Measurements from ENCODE around the gene TNFAIP1.
"Not testable (repeated sequence)": the region's sequence is repeated elsewhere in the genome, so short reads cannot be mapped to it uniquely, and the experiment has no call there.

TNFAIP1 gene

GRCh38 chr17:28291780-28292330, 43.7 kb upstream of the TNFAIP1 start:
- H3K27ac ChIP-seq (ENCODE audit: low read length): no peak overlapping the region
- H3K9ac ChIP-seq (ENCODE audit: low read depth, low read length): no peak overlapping the region
- H4K20me1 ChIP-seq (ENCODE audit: insufficient read depth, low read length): no peaks in the 10 kb centered on the region
- H2AFZ ChIP-seq (ENCODE audit: low read depth, low read length): no peak overlapping the region
- H3K9me3 ChIP-seq (ENCODE audit: insufficient read depth, low read length, severe bottlenecking): no peaks in the 10 kb centered on the region
- no peaks in the 10 kb centered on the region for H3K4me1 ChIP-seq (ENCODE audit: insufficient read depth, low read length)
- H3K4me2 ChIP-seq (ENCODE audit: insufficient read depth, low read length): no peak overlapping the region
- H3K4me3 ChIP-seq (ENCODE audit: low read depth in 1 of 2, low read length in 2 of 2): no peak overlapping the region
- ATAC-seq (ENCODE audit: insufficient read depth, low read depth) (no peak), DNase-seq (no peak)
- no peaks in the 10 kb centered on the region for H3K79me2 ChIP-seq (ENCODE audit: insufficient read depth, low read length)
- TF ChIP-seq EZH2 (IDR thresholded peaks at IDR 0.05; ENCODE audit: borderline replicate concordance, low read depth, low read length, severe bottlenecking) (no peak), CTCF (IDR thresholded peaks at IDR 0.05; ENCODE audit: borderline replicate concordance, extremely low read depth, low read length, poor library complexity, severe bottlenecking) (no peak)
- peaks cover 17% of the 10 kb centered on the region for H3K27me3 ChIP-seq (ENCODE audit: insufficient read depth, low read length, poor library complexity)
- no peaks in the 10 kb centered on the region for H3K36me3 ChIP-seq (ENCODE audit: insufficient read depth, low read length)

- H2AFZ ChIP-seq (ENCODE audit: low read depth, low read length); H3K4me1 ChIP-seq (ENCODE audit: insufficient read depth, low read length); H3K9ac ChIP-seq (ENCODE audit: low read depth, low read length); H4K20me1 ChIP-seq (ENCODE audit: insufficient read depth, low read length); DNase-seq; H3K9me3 ChIP-seq (ENCODE audit: insufficient read depth, low read length, severe bottlenecking); H3K4me2 ChIP-seq (ENCODE audit: insufficient read depth, low read length); H3K36me3 ChIP-seq (ENCODE audit: insufficient read depth, low read length); H3K27ac ChIP-seq (ENCODE audit: low read length); ATAC-seq (ENCODE audit: insufficient read depth, low read depth); H3K4me3 ChIP-seq (ENCODE audit: low read depth in 1 of 2, low read length in 2 of 2); H3K79me2 ChIP-seq (ENCODE audit: insufficient read depth, low read length): not testable (repeated sequence)
- peaks cover 15% of the 10 kb centered on the region for H3K27me3 ChIP-seq (ENCODE audit: insufficient read depth, low read length, poor library complexity)
Measured at GRCh38 chr17:28292878-28293277, 42.7 kb upstream of the TNFAIP1 start.

- DNase-seq: no peak
- no peak for TF ChIP-seq EZH2 (IDR thresholded peaks at IDR 0.05; ENCODE audit: borderline replicate concordance, low read depth, low read length, severe bottlenecking)
- TF ChIP-seq CTCF (IDR thresholded peaks at IDR 0.05; ENCODE audit: borderline replicate concordance, extremely low read depth, low read length, poor library complexity, severe bottlenecking): no peak
- no peak overlapping the region for H3K4me3 ChIP-seq (ENCODE audit: low read depth in 1 of 2, low read length in 2 of 2)
- H2AFZ ChIP-seq (ENCODE audit: low read depth, low read length): no peak overlapping the region
- no peak overlapping the region for H3K4me2 ChIP-seq (ENCODE audit: insufficient read depth, low read length)
- peaks cover 15% of the 10 kb centered on the region for H3K27me3 ChIP-seq (ENCODE audit: insufficient read depth, low read length, poor library complexity)
- ATAC-seq (ENCODE audit: insufficient read depth, low read depth): no peak
- no peak overlapping the region for H3K27ac ChIP-seq (ENCODE audit: low read length)
- H3K36me3 ChIP-seq (ENCODE audit: insufficient read depth, low read length): no peaks in the 10 kb centered on the region
- H3K4me1 ChIP-seq (ENCODE audit: insufficient read depth, low read length): no peaks in the 10 kb centered on the region
- no peak overlapping the region for H3K9ac ChIP-seq (ENCODE audit: low read depth, low read length)
- no peaks in the 10 kb centered on the region for H3K9me3 ChIP-seq (ENCODE audit: insufficient read depth, low read length, severe bottlenecking)
- H4K20me1 ChIP-seq (ENCODE audit: insufficient read depth, low read length): no peaks in the 10 kb centered on the region
- H3K79me2 ChIP-seq (ENCODE audit: insufficient read depth, low read length): no peaks in the 10 kb centered on the region
Measured at GRCh38 chr17:28293994-28294393, 41.6 kb upstream of the TNFAIP1 start.

- Histone ChIP-seq H3K9ac (ENCODE audit: low read depth, low read length) (no peak overlapping the region), H3K4me1 (ENCODE audit: insufficient read depth, low read length) (no peaks in the 10 kb centered on the region), H3K79me2 (ENCODE audit: insufficient read depth, low read length) (no peaks in the 10 kb centered on the region), H3K36me3 (ENCODE audit: insufficient read depth, low read length) (no peaks in the 10 kb centered on the region), H3K4me3 (ENCODE audit: low read depth in 1 of 2, low read length in 2 of 2) (no peak overlapping the region), H4K20me1 (ENCODE audit: insufficient read depth, low read length) (no peaks in the 10 kb centered on the region), H2AFZ (ENCODE audit: low read depth, low read length) (no peak overlapping the region), H3K9me3 (ENCODE audit: insufficient read depth, low read length, severe bottlenecking) (no peaks in the 10 kb centered on the region), H3K4me2 (ENCODE audit: insufficient read depth, low read length) (no peak overlapping the region), H3K27ac (ENCODE audit: low read length) (no peak overlapping the region), H3K27me3 (ENCODE audit: insufficient read depth, low read length, poor library complexity) (peaks cover 15% of the 10 kb centered on the region)
- no peak for DNase-seq
- no peak for ATAC-seq (ENCODE audit: insufficient read depth, low read depth)
- no peak for TF ChIP-seq CTCF (IDR thresholded peaks at IDR 0.05; ENCODE audit: borderline replicate concordance, extremely low read depth, low read length, poor library complexity, severe bottlenecking)
- TF ChIP-seq EZH2 (IDR thresholded peaks at IDR 0.05; ENCODE audit: borderline replicate concordance, low read depth, low read length, severe bottlenecking): no peak
Measured at GRCh38 chr17:28295677-28296578, 39.6 kb upstream of the TNFAIP1 start.
